ENCODE results near the gene NMNAT3.

DNA sequence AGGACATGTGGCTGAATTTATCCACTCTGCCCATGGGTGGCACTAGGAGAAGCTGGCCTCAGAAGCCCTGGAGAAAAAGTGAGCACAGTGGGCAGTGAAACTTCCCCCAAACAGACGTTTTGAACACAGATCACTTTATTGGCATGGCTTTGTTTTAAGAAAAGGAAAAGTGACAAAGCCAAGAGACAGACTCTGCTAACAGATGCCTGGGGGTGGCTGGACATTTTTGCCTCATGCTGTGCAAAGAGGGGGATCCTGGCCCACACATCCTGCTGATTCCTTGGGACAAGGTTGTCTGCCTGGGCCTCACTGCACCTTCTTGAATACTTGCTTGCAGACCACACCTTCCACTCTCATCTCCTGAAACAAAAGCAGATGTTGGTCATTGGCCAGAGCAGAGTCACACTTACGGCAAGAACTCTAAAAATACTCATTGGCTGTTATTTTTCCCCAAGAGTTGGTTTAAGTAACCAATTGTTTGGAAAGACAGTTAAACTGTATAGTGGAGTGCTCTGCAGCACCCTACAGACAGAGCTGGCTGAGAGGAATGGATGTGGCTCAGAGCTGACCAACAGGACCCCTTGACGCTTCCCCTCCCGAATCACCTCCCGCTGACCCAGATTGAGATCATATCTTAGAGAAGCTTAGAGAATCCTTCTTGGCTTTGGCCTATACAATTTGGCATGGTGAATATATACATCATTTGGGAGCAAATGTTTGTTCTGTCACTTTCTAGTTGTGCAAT is 160.3 kb downstream of the NMNAT3 start:
- TF ChIP-seq ZNF384 (IDR thresholded peaks at IDR 0.05), result no peak
- TF ChIP-seq BHLHE40 (IDR thresholded peaks at IDR 0.05; ENCODE audit: borderline replicate concordance), result no peak
- no peak for TF ChIP-seq FOXA1 (IDR thresholded peaks at IDR 0.05)
- TF ChIP-seq ARNT (IDR thresholded peaks at IDR 0.05), result no peak
- TF ChIP-seq ELF4 (IDR thresholded peaks at IDR 0.05), result no peak
- TF ChIP-seq SUZ12 (IDR thresholded peaks at IDR 0.05), result no peak
- TF ChIP-seq TARDBP (IDR thresholded peaks at IDR 0.05), result no peak
- TF ChIP-seq SP1 (IDR thresholded peaks at IDR 0.05), result no peak
- no peak for TF ChIP-seq FOXK2 (IDR thresholded peaks at IDR 0.05)

Measured in HEK293T (cell line).